WTC11 (cell line): ENCODE data around the gene FNIP1. TPM values are rescaled to one million over a fixed set of nuclear protein-coding genes. Genes with fewer than 3 reads are reported as not detected.

ENCODE experiments used
- ATAC-seq: fragments of 200-7000 bp; cut with Tn5 transposase; 2 replicates; pipeline ENCODE4 v1.10.0; 2021; ENCODE audit warnings: mild to moderate bottlenecking, moderate library complexity
- CTCF ChIA-PET: fragments of 300-600 bp; sonication (Branson Sonifier 250); formaldehyde crosslinking; loops from one replicate; lab custom pipeline; 2021; ENCODE audit warnings: antibody characterized with exemption; lab: Charles Lee
- POLR2A ChIA-PET: fragments of 350-600 bp; sonication (Branson Sonifier 250); formaldehyde crosslinking; loops from one replicate; lab custom pipeline; 2021; ENCODE audit warnings: antibody characterized with exemption; lab: Charles Lee
- DNase-seq: peaks from one replicate; pipeline ENCODE4 v3.0.0; 2021; ENCODE audit warnings: low spot score
- H3K27ac Mint-ChIP-seq: 2 replicates; pipeline ENCODE4 v1.8.0; 2021; ENCODE audit warnings: mixed read lengths
- H3K27me3 Mint-ChIP-seq: 2 replicates; pipeline ENCODE4 v1.8.0; 2021; ENCODE audit warnings: low read depth, mild to moderate bottlenecking, moderate library complexity, mixed read lengths
- H3K36me3 Mint-ChIP-seq: 2 replicates; pipeline ENCODE4 v1.8.0; 2021; ENCODE audit warnings: mixed read lengths
- H3K4me1 Mint-ChIP-seq: 2 replicates; pipeline ENCODE4 v1.8.0; 2022; ENCODE audit warnings: mixed read lengths
- H3K4me3 Mint-ChIP-seq: 2 replicates; pipeline ENCODE4 v1.8.0; 2021; ENCODE audit warnings: mild to moderate bottlenecking, moderate library complexity, mixed read lengths
- H3K9me3 Mint-ChIP-seq: 2 replicates; pipeline ENCODE4 v1.8.0; 2021; ENCODE audit warnings: mixed read lengths
- ATF1 ChIP-seq: sonication (generic); formaldehyde crosslinking; IDR thresholded peaks from 2 replicates; pipeline ENCODE4 v1.8.1; 2023; ENCODE audit warnings: mild to moderate bottlenecking, moderate library complexity, missing genetic modification reagents
- ELF4 ChIP-seq: sonication (generic); formaldehyde crosslinking; IDR thresholded peaks from 2 replicates; pipeline ENCODE4 v1.8.1; 2022; ENCODE audit warnings: low read depth, mild to moderate bottlenecking, moderate library complexity, missing genetic modification reagents
- EMX1 ChIP-seq: fragments of 250-450 bp; sonication (Bioruptor Pico); IDR thresholded peaks from 2 replicates; pipeline ENCODE4 v1.8.0; 2021; ENCODE audit warnings: mild to moderate bottlenecking
- ETV6 ChIP-seq: sonication (generic); formaldehyde crosslinking; IDR thresholded peaks from 2 replicates; pipeline ENCODE4 v1.8.1; 2022; ENCODE audit warnings: mild to moderate bottlenecking, missing genetic modification reagents
- FOXP1 ChIP-seq: sonication (generic); formaldehyde crosslinking; IDR thresholded peaks from 2 replicates; pipeline ENCODE4 v1.8.0; 2022; ENCODE audit warnings: missing genetic modification reagents, mild to moderate bottlenecking, moderate library complexity, borderline replicate concordance
- KAT7 ChIP-seq: sonication (generic); formaldehyde crosslinking; IDR thresholded peaks from 2 replicates; pipeline ENCODE4 v1.8.1; 2023; ENCODE audit warnings: missing genetic modification reagents, mild to moderate bottlenecking, borderline replicate concordance
- MXD4 ChIP-seq: fragments of 250-450 bp; sonication (Bioruptor Pico); IDR thresholded peaks from 2 replicates; pipeline ENCODE4 v1.8.0; 2021; ENCODE audit warnings: mild to moderate bottlenecking, moderate library complexity, borderline replicate concordance
- SP1 ChIP-seq: sonication (generic); formaldehyde crosslinking; conservative IDR thresholded peaks from 2 replicates; pipeline ENCODE4 v1.8.1; 2022; ENCODE audit warnings: missing genetic modification reagents
- TEAD1 ChIP-seq: sonication (generic); formaldehyde crosslinking; IDR thresholded peaks from 2 replicates; pipeline ENCODE4 v1.8.0; 2022; ENCODE audit warnings: mild to moderate bottlenecking, missing genetic modification reagents
- TEAD4 ChIP-seq: sonication (generic); formaldehyde crosslinking; IDR thresholded peaks from 2 replicates; pipeline ENCODE4 v1.8.0; 2022; ENCODE audit warnings: mild to moderate bottlenecking, missing genetic modification reagents
- ZBTB21 ChIP-seq: sonication (generic); formaldehyde crosslinking; IDR thresholded peaks from 2 replicates; pipeline ENCODE4 v1.8.1; 2023; ENCODE audit warnings: mild to moderate bottlenecking, missing genetic modification reagents, borderline replicate concordance
- ZNF121 ChIP-seq: sonication (generic); formaldehyde crosslinking; IDR thresholded peaks from 2 replicates; pipeline ENCODE4 v1.8.0; 2023; ENCODE audit warnings: missing genetic modification reagents
- ZNF138 ChIP-seq: sonication (generic); formaldehyde crosslinking; conservative IDR thresholded peaks from 2 replicates; pipeline ENCODE4 v1.8.1; 2022; ENCODE audit warnings: mild to moderate bottlenecking, moderate library complexity, missing genetic modification reagents
- ZNF219 ChIP-seq: sonication (generic); formaldehyde crosslinking; IDR thresholded peaks from 2 replicates; pipeline ENCODE4 v1.8.0; 2023; ENCODE audit warnings: missing genetic modification reagents, mild to moderate bottlenecking, borderline replicate concordance
- total RNA-seq: library from RNA; stranded (reverse); gene quantifications from 3 replicates; pipeline ENCODE4 v1.2.3, GENCODE V29; 2021
- TF ChIP-seq, protein P1 (sequence below): sonication (generic); formaldehyde crosslinking; IDR thresholded peaks from 2 replicates; pipeline ENCODE4 v1.8.1; 2022; ENCODE audit warnings: low read depth, missing genetic modification reagents, borderline replicate concordance
- TF ChIP-seq, protein P2 (sequence below): fragments of 250-450 bp; sonication (Bioruptor Pico); IDR thresholded peaks from 2 replicates; pipeline ENCODE4 v1.9.0; 2021; ENCODE audit warnings: moderate library complexity, mild to moderate bottlenecking, inconsistent platforms, borderline replicate concordance
- TF ChIP-seq, protein P3 (sequence below): sonication (generic); formaldehyde crosslinking; conservative IDR thresholded peaks from 2 replicates; pipeline ENCODE4 v1.8.1; 2023; ENCODE audit warnings: mild to moderate bottlenecking, low read depth, missing genetic modification reagents, moderate library complexity
- TF ChIP-seq, protein P4 (sequence below): fragments of 250-450 bp; sonication (Bioruptor Pico); IDR thresholded peaks from 2 replicates; pipeline ENCODE4 v1.9.0; 2021; ENCODE audit warnings: mild to moderate bottlenecking
- TF ChIP-seq, protein P5 (sequence below): sonication (generic); formaldehyde crosslinking; IDR thresholded peaks from 2 replicates; pipeline ENCODE4 v1.8.1; 2023; ENCODE audit warnings: mild to moderate bottlenecking, missing genetic modification reagents, moderate library complexity
- TF ChIP-seq, protein P6 (sequence below): sonication (generic); formaldehyde crosslinking; IDR thresholded peaks from 2 replicates; pipeline ENCODE4 v1.8.0; 2022; ENCODE audit warnings: mild to moderate bottlenecking, missing genetic modification reagents
- TF ChIP-seq, protein P7 (sequence below): sonication (generic); formaldehyde crosslinking; IDR thresholded peaks from 2 replicates; pipeline ENCODE4 v1.8.1; 2023; ENCODE audit warnings: mild to moderate bottlenecking, missing genetic modification reagents
- TF ChIP-seq, protein P8 (sequence below): sonication (generic); formaldehyde crosslinking; conservative IDR thresholded peaks from 2 replicates; pipeline ENCODE4 v1.8.1; 2022; ENCODE audit warnings: mild to moderate bottlenecking, missing genetic modification reagents
- TF ChIP-seq, protein P9 (sequence below): sonication (generic); formaldehyde crosslinking; IDR thresholded peaks from 2 replicates; pipeline ENCODE4 v1.8.1; 2023; ENCODE audit warnings: mild to moderate bottlenecking, missing genetic modification reagents, borderline replicate concordance

Gene FNIP1
- total RNA-seq, 1 experiment from 2014 or later, result 17.2 TPM

DNA sequence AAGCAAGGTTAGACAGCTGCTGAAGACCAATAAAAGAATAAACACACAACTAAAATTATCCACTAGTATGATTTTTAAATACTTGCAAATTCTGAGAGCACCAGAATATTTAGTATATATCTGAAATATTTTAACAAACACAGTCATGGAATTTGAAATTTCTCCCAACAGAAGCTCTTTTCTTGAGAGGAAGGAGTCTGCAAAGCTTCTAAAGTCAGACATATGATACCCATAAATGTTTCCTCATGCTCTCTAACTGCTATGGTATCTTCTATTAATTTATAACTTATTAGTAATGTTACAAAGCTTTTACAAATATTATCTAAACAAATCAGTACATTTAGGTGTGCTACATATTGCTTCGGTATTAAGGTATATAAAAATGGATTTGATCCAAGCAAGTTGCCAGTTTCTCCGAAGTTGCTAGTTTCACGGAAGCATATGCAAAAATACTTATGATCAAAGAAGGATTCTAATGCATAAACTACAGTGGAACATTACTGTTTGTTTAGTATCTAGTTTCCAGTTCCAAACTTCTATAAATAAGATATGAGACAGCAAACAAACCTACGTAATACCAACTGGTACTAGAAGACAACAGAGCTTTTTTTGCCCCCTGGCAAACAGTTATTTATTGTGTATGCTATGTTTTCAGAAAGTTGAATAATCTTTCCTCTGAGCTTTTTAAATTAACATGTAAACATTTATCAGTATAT, 22.0 kb downstream of the FNIP1 start:
- TF ChIP-seq KAT7, result no peak
- TF ChIP-seq, protein P1, sequence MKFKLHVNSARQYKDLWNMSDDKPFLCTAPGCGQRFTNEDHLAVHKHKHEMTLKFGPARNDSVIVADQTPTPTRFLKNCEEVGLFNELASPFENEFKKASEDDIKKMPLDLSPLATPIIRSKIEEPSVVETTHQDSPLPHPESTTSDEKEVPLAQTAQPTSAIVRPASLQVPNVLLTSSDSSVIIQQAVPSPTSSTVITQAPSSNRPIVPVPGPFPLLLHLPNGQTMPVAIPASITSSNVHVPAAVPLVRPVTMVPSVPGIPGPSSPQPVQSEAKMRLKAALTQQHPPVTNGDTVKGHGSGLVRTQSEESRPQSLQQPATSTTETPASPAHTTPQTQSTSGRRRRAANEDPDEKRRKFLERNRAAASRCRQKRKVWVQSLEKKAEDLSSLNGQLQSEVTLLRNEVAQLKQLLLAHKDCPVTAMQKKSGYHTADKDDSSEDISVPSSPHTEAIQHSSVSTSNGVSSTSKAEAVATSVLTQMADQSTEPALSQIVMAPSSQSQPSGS, result no peak
- no peak for TF ChIP-seq ELF4 (CRISPR knock-in tag)
- TF ChIP-seq, protein P2, sequence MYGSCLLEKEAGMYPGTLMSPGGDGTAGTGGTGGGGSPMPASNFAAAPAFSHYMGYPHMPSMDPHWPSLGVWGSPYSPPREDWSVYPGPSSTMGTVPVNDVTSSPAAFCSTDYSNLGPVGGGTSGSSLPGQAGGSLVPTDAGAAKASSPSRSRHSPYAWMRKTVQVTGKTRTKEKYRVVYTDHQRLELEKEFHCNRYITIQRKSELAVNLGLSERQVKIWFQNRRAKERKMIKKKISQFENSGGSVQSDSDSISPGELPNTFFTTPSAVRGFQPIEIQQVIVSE, result no peak
- TF ChIP-seq, protein P3, sequence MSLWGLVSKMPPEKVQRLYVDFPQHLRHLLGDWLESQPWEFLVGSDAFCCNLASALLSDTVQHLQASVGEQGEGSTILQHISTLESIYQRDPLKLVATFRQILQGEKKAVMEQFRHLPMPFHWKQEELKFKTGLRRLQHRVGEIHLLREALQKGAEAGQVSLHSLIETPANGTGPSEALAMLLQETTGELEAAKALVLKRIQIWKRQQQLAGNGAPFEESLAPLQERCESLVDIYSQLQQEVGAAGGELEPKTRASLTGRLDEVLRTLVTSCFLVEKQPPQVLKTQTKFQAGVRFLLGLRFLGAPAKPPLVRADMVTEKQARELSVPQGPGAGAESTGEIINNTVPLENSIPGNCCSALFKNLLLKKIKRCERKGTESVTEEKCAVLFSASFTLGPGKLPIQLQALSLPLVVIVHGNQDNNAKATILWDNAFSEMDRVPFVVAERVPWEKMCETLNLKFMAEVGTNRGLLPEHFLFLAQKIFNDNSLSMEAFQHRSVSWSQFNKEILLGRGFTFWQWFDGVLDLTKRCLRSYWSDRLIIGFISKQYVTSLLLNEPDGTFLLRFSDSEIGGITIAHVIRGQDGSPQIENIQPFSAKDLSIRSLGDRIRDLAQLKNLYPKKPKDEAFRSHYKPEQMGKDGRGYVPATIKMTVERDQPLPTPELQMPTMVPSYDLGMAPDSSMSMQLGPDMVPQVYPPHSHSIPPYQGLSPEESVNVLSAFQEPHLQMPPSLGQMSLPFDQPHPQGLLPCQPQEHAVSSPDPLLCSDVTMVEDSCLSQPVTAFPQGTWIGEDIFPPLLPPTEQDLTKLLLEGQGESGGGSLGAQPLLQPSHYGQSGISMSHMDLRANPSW (CRISPR knock-in tag), result no peak
- no peak for TF ChIP-seq FOXP1 (CRISPR knock-in tag)
- TF ChIP-seq, protein P4, sequence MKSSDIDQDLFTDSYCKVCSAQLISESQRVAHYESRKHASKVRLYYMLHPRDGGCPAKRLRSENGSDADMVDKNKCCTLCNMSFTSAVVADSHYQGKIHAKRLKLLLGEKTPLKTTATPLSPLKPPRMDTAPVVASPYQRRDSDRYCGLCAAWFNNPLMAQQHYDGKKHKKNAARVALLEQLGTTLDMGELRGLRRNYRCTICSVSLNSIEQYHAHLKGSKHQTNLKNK (CRISPR knock-in tag), result no peak
- TF ChIP-seq, protein P5, sequence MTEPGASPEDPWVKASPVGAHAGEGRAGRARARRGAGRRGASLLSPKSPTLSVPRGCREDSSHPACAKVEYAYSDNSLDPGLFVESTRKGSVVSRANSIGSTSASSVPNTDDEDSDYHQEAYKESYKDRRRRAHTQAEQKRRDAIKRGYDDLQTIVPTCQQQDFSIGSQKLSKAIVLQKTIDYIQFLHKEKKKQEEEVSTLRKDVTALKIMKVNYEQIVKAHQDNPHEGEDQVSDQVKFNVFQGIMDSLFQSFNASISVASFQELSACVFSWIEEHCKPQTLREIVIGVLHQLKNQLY (CRISPR knock-in tag), result no peak
- no peak for TF ChIP-seq ZNF138 (CRISPR knock-in tag)
- no peak for TF ChIP-seq EMX1 (CRISPR knock-in tag)
- no peak for TF ChIP-seq TEAD1
- TF ChIP-seq ZNF219 (CRISPR knock-in tag), result no peak
- TF ChIP-seq ETV6 (CRISPR knock-in tag), result no peak
- TF ChIP-seq, protein P6, sequence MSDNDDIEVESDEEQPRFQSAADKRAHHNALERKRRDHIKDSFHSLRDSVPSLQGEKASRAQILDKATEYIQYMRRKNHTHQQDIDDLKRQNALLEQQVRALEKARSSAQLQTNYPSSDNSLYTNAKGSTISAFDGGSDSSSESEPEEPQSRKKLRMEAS, result no peak
- TF ChIP-seq, all 79 proteins: peak for 0
- no peaks in the 10 kb centered on the region for H3K27me3 Mint-ChIP-seq
- no peak for ATAC-seq
- DNase-seq, result no peak
- no peaks in the 10 kb centered on the region for H3K36me3 Mint-ChIP-seq
- CTCF ChIA-PET, result no interaction called here
- no peaks in the 10 kb centered on the region for H3K9me3 Mint-ChIP-seq
- H3K4me3 Mint-ChIP-seq, result no peak overlapping the region
- H3K4me1 Mint-ChIP-seq, result no peaks in the 10 kb centered on the region
- no peak overlapping the region for H3K27ac Mint-ChIP-seq
- POLR2A ChIA-PET, result no interaction called here

DNA sequence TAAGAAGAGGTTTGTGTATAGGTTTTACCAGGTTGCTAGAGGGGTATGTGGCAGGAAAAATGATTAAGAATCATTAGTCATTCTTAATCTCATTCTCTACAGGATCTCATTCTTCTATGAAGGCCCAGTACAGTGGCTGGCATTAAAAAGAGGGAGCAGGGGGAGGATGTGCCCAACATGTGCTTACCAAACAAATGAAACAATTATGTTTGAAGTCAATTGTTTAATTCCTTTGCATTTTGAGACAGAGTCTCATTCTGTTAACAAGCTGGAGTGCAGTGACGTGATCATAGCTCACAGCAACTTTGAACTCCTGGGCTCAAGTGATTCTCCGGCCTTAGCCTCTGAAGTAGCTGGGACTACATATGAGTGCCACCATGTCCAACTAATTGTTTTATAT, 23.0 kb downstream of the FNIP1 start:
- Mint-ChIP-seq H3K27ac (no peak overlapping the region), H3K4me3 (no peak overlapping the region), H3K4me1 (no peaks in the 10 kb centered on the region), H3K27me3 (no peaks in the 10 kb centered on the region), H3K9me3 (no peaks in the 10 kb centered on the region), H3K36me3 (no peaks in the 10 kb centered on the region)
- CTCF ChIA-PET, result no interaction called here
- no peak for DNase-seq
- POLR2A ChIA-PET, result no interaction called here
- ATAC-seq, result no peak
- TF ChIP-seq SP1 (CRISPR knock-in tag) (no peak), TEAD4 (no peak), ATF1 (CRISPR knock-in tag) (no peak), MXD4 (CRISPR knock-in tag) (no peak), ZNF121 (CRISPR knock-in tag) (no peak), ZNF138 (CRISPR knock-in tag) (no peak), KAT7 (no peak), ZBTB21 (CRISPR knock-in tag) (no peak)
- TF ChIP-seq, protein P7, sequence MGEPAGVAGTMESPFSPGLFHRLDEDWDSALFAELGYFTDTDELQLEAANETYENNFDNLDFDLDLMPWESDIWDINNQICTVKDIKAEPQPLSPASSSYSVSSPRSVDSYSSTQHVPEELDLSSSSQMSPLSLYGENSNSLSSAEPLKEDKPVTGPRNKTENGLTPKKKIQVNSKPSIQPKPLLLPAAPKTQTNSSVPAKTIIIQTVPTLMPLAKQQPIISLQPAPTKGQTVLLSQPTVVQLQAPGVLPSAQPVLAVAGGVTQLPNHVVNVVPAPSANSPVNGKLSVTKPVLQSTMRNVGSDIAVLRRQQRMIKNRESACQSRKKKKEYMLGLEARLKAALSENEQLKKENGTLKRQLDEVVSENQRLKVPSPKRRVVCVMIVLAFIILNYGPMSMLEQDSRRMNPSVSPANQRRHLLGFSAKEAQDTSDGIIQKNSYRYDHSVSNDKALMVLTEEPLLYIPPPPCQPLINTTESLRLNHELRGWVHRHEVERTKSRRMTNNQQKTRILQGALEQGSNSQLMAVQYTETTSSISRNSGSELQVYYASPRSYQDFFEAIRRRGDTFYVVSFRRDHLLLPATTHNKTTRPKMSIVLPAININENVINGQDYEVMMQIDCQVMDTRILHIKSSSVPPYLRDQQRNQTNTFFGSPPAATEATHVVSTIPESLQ (CRISPR knock-in tag), result no peak
- TF ChIP-seq, protein P8, sequence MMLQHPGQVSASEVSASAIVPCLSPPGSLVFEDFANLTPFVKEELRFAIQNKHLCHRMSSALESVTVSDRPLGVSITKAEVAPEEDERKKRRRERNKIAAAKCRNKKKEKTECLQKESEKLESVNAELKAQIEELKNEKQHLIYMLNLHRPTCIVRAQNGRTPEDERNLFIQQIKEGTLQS (CRISPR knock-in tag), result no peak
- TF ChIP-seq, protein P9, sequence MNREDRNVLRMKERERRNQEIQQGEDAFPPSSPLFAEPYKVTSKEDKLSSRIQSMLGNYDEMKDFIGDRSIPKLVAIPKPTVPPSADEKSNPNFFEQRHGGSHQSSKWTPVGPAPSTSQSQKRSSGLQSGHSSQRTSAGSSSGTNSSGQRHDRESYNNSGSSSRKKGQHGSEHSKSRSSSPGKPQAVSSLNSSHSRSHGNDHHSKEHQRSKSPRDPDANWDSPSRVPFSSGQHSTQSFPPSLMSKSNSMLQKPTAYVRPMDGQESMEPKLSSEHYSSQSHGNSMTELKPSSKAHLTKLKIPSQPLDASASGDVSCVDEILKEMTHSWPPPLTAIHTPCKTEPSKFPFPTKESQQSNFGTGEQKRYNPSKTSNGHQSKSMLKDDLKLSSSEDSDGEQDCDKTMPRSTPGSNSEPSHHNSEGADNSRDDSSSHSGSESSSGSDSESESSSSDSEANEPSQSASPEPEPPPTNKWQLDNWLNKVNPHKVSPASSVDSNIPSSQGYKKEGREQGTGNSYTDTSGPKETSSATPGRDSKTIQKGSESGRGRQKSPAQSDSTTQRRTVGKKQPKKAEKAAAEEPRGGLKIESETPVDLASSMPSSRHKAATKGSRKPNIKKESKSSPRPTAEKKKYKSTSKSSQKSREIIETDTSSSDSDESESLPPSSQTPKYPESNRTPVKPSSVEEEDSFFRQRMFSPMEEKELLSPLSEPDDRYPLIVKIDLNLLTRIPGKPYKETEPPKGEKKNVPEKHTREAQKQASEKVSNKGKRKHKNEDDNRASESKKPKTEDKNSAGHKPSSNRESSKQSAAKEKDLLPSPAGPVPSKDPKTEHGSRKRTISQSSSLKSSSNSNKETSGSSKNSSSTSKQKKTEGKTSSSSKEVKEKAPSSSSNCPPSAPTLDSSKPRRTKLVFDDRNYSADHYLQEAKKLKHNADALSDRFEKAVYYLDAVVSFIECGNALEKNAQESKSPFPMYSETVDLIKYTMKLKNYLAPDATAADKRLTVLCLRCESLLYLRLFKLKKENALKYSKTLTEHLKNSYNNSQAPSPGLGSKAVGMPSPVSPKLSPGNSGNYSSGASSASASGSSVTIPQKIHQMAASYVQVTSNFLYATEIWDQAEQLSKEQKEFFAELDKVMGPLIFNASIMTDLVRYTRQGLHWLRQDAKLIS (CRISPR knock-in tag), result no peak
